ENCODE results near the gene SBF1.

GRCh38 chr22:50435291-50436014 lies 39.4 kb downstream of the SBF1 start:
- TF ChIP-seq EZH2 (IDR thresholded peaks at IDR 0.05; ENCODE audit: borderline replicate concordance, insufficient read depth, low read length, poor library complexity, severe bottlenecking) (no peak), REST (IDR thresholded peaks at IDR 0.05; ENCODE audit: borderline replicate concordance) (no peak), POLR2AphosphoS5 (IDR thresholded peaks at IDR 0.05) (no peak)
- TF ChIP-seq, protein P1, sequence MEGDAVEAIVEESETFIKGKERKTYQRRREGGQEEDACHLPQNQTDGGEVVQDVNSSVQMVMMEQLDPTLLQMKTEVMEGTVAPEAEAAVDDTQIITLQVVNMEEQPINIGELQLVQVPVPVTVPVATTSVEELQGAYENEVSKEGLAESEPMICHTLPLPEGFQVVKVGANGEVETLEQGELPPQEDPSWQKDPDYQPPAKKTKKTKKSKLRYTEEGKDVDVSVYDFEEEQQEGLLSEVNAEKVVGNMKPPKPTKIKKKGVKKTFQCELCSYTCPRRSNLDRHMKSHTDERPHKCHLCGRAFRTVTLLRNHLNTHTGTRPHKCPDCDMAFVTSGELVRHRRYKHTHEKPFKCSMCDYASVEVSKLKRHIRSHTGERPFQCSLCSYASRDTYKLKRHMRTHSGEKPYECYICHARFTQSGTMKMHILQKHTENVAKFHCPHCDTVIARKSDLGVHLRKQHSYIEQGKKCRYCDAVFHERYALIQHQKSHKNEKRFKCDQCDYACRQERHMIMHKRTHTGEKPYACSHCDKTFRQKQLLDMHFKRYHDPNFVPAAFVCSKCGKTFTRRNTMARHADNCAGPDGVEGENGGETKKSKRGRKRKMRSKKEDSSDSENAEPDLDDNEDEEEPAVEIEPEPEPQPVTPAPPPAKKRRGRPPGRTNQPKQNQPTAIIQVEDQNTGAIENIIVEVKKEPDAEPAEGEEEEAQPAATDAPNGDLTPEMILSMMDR (IDR thresholded peaks at IDR 0.05; ENCODE audit: poor library complexity, severe bottlenecking): no peak
